RWPE2 (cell line): Measurements from ENCODE around the gene GPR183.

Experiments
- ATAC-seq: fragments of 200-7000 bp; cut with Tn5 transposase; 3 replicates; pipeline ENCODE4 v1.9.1; 2021; ENCODE audit warnings: low read depth
- DNase-seq: peaks from one replicate; pipeline ENCODE4 v3.0.0-alpha.2; 2020; ENCODE audit warnings: low spot score
- H3K27ac ChIP-seq: fragments of 450-650 bp; 2 replicates; pipeline ENCODE4 v1.5.1; 2017; ENCODE audit warnings: mild to moderate bottlenecking; ENCODE audit not compliant: poor library complexity, severe bottlenecking
- H3K27me3 ChIP-seq: fragments of 250-450 bp; sonication (Bioruptor Pico); 2 replicates; pipeline ENCODE4 v1.5.1; 2021; ENCODE audit warnings: mild to moderate bottlenecking, moderate library complexity; ENCODE audit not compliant: insufficient read depth, poor library complexity, severe bottlenecking
- H3K36me3 ChIP-seq: fragments of 250-450 bp; sonication (Bioruptor Pico); 2 replicates; pipeline ENCODE4 v1.5.1; 2020; ENCODE audit warnings: low read depth, mild to moderate bottlenecking, moderate library complexity
- H3K4me1 ChIP-seq: fragments of 250-450 bp; sonication (Bioruptor Pico); 2 replicates; pipeline ENCODE4 v1.5.1; 2021; ENCODE audit warnings: mild to moderate bottlenecking, moderate library complexity; ENCODE audit not compliant: insufficient read depth, poor library complexity, severe bottlenecking
- H3K4me3 ChIP-seq: fragments of 250-450 bp; sonication (Bioruptor Pico); 2 replicates; pipeline ENCODE4 v1.5.1; 2021; ENCODE audit warnings: mild to moderate bottlenecking, moderate library complexity; ENCODE audit not compliant: severe bottlenecking
- H3K9me3 ChIP-seq: fragments of 250-450 bp; sonication (Bioruptor Pico); 2 replicates; pipeline ENCODE4 v1.5.1; 2021; ENCODE audit warnings: mild to moderate bottlenecking, moderate library complexity; ENCODE audit not compliant: severe bottlenecking
- TF ChIP-seq, protein P1 (sequence below): fragments of 450-650 bp; IDR thresholded peaks from one replicate; pipeline ENCODE4 v1.5.1; 2017; ENCODE audit warnings: mild to moderate bottlenecking, moderate library complexity; ENCODE audit not compliant: poor library complexity, severe bottlenecking

GPR183 gene

DNA sequence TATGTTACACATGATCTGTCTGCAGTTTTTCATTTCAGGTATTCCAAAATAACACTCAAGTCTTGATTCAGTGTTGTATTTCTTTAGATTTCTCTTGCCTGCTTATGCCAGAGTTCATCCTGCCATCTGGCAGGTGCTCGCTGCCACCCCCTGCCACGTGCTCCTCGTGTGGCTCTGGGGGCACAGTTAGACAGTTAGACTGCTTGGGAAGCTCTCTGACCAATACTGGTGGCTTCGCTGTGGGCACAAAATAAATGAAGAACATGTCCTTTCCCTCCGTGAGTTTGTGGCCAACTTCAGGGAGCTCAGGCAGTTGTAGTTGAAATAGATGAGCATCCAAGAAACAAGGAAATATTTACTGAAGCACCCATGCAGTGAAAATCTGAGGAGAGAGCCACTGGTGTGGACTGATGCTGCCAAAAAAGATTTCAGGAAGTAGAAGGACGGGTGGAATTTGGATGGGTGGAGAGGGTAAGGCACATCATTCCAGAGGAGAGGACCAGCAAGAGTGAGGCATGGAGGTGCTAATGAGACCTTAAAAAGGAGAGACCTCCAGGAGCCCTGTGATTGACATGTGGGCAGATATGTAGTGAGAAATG lies 37.5 kb upstream of the GPR183 start:
- Histone ChIP-seq H3K4me3 (no peak overlapping the region), H3K27ac (no peak overlapping the region), H3K36me3 (peaks cover 19% of the 10 kb centered on the region), H3K27me3 (no peaks in the 10 kb centered on the region), H3K4me1 (peaks cover 6% of the 10 kb centered on the region), H3K9me3 (no peaks in the 10 kb centered on the region)
- TF ChIP-seq, protein P1, sequence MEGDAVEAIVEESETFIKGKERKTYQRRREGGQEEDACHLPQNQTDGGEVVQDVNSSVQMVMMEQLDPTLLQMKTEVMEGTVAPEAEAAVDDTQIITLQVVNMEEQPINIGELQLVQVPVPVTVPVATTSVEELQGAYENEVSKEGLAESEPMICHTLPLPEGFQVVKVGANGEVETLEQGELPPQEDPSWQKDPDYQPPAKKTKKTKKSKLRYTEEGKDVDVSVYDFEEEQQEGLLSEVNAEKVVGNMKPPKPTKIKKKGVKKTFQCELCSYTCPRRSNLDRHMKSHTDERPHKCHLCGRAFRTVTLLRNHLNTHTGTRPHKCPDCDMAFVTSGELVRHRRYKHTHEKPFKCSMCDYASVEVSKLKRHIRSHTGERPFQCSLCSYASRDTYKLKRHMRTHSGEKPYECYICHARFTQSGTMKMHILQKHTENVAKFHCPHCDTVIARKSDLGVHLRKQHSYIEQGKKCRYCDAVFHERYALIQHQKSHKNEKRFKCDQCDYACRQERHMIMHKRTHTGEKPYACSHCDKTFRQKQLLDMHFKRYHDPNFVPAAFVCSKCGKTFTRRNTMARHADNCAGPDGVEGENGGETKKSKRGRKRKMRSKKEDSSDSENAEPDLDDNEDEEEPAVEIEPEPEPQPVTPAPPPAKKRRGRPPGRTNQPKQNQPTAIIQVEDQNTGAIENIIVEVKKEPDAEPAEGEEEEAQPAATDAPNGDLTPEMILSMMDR = no peak
- ATAC-seq (no peak), DNase-seq (no peak)

DNA sequence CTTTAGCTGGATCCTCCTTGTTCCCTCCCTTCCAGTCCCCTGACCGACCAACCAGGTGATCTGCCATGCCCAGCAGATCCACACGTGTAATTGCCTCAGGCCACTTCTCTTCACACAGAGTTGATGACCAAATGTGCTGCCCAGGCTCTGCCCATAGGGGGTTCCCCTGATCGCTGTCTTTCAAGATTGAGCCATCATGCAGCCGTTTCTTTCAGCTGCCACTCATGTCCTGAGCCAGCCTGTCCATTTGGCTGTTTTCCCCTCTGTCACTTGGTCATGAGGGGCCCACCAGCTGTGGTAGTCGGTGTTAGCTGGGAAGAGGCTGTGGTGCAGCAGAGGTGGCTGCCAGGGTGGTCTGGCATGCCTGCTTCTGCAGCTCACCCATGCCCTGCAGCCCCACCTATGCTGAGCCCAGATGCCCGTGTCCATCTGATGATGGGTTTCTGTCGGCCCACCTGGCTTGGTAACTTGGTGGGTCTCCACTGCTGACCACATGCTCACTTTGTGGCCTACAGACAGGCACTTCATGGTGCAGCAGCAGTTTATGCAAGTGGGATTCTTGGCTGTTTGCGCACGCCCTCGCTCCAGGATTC lies 35.6 kb upstream of the GPR183 start:
- Histone ChIP-seq H3K27ac (no peak overlapping the region), H3K36me3 (peaks cover 18% of the 10 kb centered on the region), H3K9me3 (no peaks in the 10 kb centered on the region), H3K4me1 (peaks cover 9% of the 10 kb centered on the region), H3K4me3 (no peak overlapping the region), H3K27me3 (no peaks in the 10 kb centered on the region)
- ATAC-seq (no peak), DNase-seq (no peak)
- TF ChIP-seq, protein P1 = no peak

DNA sequence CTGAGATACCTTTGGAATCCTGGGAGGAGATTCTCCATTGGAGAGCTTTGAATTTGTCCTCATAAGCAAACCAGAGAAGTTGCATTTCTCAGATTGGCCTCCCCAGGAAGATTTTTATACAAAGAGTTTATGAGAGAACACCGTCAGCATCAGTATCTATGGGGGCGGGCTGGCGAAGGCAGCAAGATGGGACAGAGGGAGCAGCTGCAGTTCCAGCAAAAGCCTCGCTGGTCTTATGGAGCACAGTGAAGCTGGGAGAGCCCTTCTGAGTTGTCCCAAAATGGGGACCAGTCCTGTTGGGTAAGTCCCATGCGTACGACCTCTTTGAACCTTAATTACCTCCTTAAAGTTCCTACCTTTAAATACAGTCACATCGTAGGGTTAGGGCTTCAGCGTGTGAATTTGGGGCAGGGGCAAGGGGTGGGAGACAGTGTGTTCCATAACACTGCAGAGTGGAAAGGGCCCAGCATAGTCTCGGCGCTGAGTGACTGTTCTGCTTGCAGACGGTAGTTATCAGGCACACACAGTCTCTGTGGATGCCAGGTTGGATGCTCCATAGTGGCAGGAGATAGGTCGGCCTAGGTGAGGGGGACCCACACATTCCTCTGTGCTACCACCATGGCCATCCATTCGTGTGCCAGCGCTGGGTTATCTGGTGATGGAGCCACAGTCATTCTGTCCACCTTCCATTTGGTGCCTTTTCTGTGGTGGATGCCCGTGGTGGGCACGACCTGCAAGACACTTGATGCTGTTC lies 34.9 kb upstream of the GPR183 start:
- Histone ChIP-seq H3K9me3 (no peaks in the 10 kb centered on the region), H3K4me1 (peaks cover 9% of the 10 kb centered on the region), H3K4me3 (no peak overlapping the region), H3K27ac (no peak overlapping the region), H3K36me3 (peaks cover 15% of the 10 kb centered on the region), H3K27me3 (no peaks in the 10 kb centered on the region)
- TF ChIP-seq, protein P1 = no peak
- DNase-seq = no peak
- ATAC-seq = no peak

DNA sequence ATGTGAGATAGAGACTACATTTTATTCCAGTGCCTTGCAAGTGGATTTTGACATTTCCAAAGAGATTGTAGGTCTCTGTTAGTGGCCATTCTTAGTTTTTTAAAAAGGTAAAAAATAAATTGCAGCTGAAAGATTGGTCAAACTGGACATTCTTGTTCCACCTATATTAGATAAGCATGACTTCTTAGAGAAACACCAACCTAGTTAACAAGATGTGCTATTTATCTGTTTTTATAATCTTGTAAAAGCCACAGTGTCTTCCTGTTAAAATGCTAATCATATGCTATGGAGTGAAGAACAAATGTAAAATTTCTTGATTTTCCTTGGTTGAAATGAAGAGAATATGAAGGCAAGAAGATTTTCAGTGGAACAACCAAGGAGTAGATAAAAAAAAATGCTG lies 33.4 kb upstream of the GPR183 start:
- Histone ChIP-seq H3K9me3 (no peaks in the 10 kb centered on the region), H3K4me1 (peaks cover 9% of the 10 kb centered on the region), H3K27me3 (no peaks in the 10 kb centered on the region), H3K36me3 (peaks cover 15% of the 10 kb centered on the region), H3K4me3 (no peak overlapping the region), H3K27ac (no peak overlapping the region)
- TF ChIP-seq, protein P1 = no peak
- ATAC-seq (no peak), DNase-seq (no peak)
